Mesodermal cell (in vitro differentiated cells): Measurements from ENCODE around the gene TBRG1.

Experiments used
- H3K27ac ChIP-seq: 2 replicates; pipeline ENCODE4 v1.7.0; 2013; ENCODE audit warnings: mild to moderate bottlenecking, low read depth, low read length, moderate library complexity; ENCODE audit not compliant: severe bottlenecking
- H3K36me3 ChIP-seq: 2 replicates; pipeline ENCODE4 v1.7.1; 2013; ENCODE audit warnings: mild to moderate bottlenecking, low read length, moderate library complexity; ENCODE audit not compliant: control insufficient read depth, insufficient read depth
- H3K4me1 ChIP-seq: one replicate; pipeline ENCODE4 v1.7.1; 2013; ENCODE audit warnings: mild to moderate bottlenecking, low read length; ENCODE audit not compliant: insufficient read depth, control insufficient read depth, poor library complexity, severe bottlenecking
- H3K4me3 ChIP-seq: 2 replicates; pipeline ENCODE4 v1.7.0; 2013; ENCODE audit warnings: low read length, control low read depth, mild to moderate bottlenecking; ENCODE audit not compliant: insufficient read depth, poor library complexity, severe bottlenecking; ENCODE audit errors: extremely low read depth
- H3K9me3 ChIP-seq: 2 replicates; pipeline ENCODE4 v1.7.1; 2013; ENCODE audit warnings: mild to moderate bottlenecking, low read length, moderate library complexity; ENCODE audit not compliant: control insufficient read depth
- WGBS, 2 experiments: methylation state at CpG; one replicate each; pipeline ENCODE4 v1.1.5; 2013; ENCODE audit warnings: missing lambda C conversion rate in 2 of 2; ENCODE audit not compliant: insufficient coverage in 2 of 2; 5-methylcytosine and 5-hydroxymethylcytosine counted together

Gene TBRG1

DNA sequence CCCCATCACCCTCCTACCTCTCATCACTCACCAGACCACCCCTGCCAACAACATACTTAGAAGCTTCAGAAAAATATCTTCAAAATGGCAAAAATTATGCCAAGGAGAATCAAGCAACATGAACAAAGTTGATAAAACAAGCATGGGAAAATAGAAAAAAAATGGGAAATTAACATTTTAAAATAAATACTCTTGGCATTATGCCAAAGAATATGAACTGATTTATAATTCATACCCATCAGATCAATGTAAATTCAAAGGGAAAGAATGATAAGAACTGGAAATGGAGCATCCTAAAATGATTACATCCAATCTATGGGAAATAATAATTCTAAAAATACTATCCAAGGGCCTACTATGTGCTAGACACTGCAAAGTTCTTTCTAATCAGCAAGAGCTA is 38.9 kb downstream of the TBRG1 start:
- H3K4me3 ChIP-seq: no peak overlapping the region
- no peaks in the 10 kb centered on the region for H3K4me1 ChIP-seq
- no peak overlapping the region for H3K27ac ChIP-seq
- no peaks in the 10 kb centered on the region for H3K9me3 ChIP-seq
- H3K36me3 ChIP-seq: no peaks in the 10 kb centered on the region

DNA sequence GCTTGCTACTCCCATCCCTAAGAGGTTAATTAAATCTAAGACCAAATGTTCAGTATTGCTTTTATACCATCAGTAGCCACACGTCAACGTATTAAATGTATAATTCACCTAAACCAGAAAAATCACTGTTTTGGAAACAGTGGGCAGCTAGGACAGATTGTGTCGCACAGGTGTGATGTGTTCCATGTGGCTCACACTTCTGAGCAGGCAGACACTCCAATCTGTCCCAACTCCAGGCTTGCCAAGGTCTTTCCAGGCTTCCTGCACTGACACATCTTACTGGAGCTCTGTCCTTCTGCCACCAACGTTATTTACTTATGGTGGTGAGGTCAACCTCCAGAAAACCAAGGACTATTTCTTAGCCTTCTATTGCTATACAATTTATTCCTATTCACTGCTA is 39.4 kb downstream of the TBRG1 start:
- Histone ChIP-seq H3K9me3 (no peaks in the 10 kb centered on the region), H3K27ac (no peak overlapping the region), H3K36me3 (no peaks in the 10 kb centered on the region), H3K4me1 (no peaks in the 10 kb centered on the region), H3K4me3 (no peak overlapping the region)
- 81 to 91% methylated on average over 3 to 4 of the region's 4 CpGs for WGBS, 2 experiments

DNA sequence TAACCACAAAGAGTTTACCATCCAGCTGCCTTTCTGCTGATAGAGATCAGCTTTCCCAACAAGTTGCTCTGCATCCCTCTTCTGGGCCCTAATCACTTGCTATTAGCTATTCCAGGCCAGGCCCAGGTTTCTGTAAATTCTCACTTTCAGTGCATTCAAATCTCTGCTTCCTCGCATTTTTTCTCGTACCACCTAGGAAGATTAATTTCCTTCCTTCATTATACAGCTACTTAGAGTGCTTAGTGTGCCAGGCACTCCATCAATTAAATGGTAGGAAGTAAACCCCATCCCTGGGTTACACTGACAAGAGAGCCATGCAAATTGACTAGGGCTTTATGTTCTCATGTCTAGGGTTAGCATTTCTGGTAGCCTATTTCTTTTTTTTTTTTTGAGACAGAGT is 41.2 kb downstream of the TBRG1 start:
- Histone ChIP-seq H3K4me3 (no peak overlapping the region), H3K9me3 (no peaks in the 10 kb centered on the region), H3K27ac (no peak overlapping the region), H3K4me1 (no peaks in the 10 kb centered on the region), H3K36me3 (no peaks in the 10 kb centered on the region)
- WGBS, 2 experiments: 100% methylated on average over 1 of the region's 2 CpGs; no CpG with 5 or more reads in 1 of the 2 experiments

DNA sequence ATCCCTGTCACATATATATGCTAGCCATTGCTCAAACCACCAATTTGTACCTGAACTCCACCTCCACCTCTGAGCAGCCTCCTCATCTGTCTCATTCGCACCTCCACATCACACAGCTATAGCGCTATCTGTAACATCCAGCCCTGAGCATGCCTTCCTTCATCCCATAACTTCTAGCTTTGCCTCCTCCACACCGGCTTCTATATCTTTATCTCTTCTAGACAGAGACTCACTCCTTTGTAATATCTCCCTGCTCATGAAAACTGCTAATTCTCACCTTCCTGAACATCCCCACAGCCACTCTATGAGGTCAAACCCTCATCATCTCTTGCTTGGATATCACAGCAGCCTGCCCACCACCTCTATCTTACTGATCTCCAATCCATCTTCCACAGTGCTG is 44.9 kb downstream of the TBRG1 start:
- Histone ChIP-seq H3K27ac (no peak overlapping the region), H3K36me3 (no peaks in the 10 kb centered on the region), H3K4me1 (no peaks in the 10 kb centered on the region), H3K9me3 (no peaks in the 10 kb centered on the region), H3K4me3 (no peak overlapping the region)
- WGBS, 2 experiments: 90 to 91% methylated on average over 3 of the region's 3 CpGs

DNA sequence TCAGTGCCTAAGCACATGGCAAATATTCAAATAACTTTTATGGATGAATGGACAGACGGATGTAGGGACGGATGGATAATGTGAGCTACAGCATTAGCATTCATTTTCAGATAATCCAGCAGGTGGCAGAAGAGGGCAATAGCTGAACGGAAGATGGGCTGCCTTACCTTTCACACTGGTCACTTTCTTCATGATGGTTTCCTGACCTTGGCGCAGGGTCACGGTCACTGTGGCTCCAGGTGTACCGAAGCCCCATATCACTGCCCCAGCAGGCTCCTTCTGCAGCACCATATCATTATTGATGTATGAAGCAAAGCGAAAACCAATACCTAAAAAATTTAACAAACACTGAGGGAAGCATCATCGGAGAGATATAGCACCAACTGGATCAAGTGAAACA is 46.5 kb downstream of the TBRG1 start:
- WGBS, 2 experiments: 30 to 45% methylated on average over 2 to 5 of the region's 8 CpGs
- no peaks in the 10 kb centered on the region for H3K36me3 ChIP-seq
- H3K9me3 ChIP-seq: no peaks in the 10 kb centered on the region
- H3K4me1 ChIP-seq: no peaks in the 10 kb centered on the region
- H3K4me3 ChIP-seq: no peak overlapping the region
- H3K27ac ChIP-seq: no peak overlapping the region

DNA sequence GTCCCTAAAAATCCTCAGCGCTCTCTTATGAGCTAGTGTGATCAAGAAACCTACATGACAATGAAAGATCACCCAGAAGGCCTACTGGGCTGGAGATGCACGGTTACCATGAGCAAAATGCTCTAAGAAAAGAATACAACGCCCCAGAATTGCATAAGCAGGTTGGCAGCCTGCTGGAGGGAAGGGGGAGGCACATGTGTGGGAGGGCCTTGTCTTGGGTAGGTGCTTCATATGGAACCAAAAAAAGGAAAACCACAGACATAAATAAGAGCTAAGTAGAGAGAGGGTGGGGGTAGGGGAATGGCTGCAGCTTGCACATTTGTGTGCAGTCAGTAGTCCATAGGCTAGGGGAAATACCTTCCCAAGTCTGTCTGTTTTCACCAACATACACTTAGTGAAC is 48.1 kb downstream of the TBRG1 start:
- H3K9me3 ChIP-seq: no peaks in the 10 kb centered on the region
- no peak overlapping the region for H3K4me3 ChIP-seq
- H3K36me3 ChIP-seq: no peaks in the 10 kb centered on the region
- 86 to 88% methylated on average over 1 to 2 of the region's 3 CpGs for WGBS, 2 experiments
- H3K4me1 ChIP-seq: no peaks in the 10 kb centered on the region
- H3K27ac ChIP-seq: no peak overlapping the region

DNA sequence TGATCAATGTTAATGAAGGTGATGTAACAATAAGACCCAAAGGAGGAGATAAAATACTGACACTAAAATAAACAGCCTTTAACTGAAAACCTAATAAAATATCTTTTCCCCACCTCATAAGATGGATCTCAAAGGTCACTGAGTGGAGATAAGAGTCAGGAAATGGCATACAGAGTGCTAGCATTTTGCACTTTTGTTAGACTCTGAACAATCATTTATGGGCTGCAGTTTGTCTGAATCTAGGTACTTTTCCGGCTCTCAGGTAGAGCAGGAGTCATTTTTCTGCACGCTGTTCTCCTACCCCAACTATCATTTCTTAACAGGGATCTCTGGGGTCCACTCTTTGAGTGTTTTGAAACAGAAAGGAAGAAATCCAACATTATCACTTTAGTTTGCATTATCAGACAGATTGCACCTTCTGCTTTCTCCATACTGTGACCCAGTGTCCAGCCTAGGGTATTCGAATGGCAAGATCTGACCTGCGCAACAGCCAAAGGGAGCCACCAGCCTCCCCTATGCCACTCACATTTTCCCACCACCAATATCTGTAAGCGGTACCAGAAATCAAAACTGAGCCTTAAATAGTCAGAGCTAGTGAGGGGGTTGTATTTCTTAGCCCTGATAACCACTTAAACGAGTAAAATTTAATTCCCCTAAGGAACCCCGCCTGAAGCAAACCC is 50.0 kb downstream of the TBRG1 start:
- 87 to 92% methylated on average over 3 to 4 of the region's 7 CpGs for WGBS, 2 experiments
- Histone ChIP-seq H3K9me3 (no peaks in the 10 kb centered on the region), H3K27ac (no peak overlapping the region), H3K4me1 (no peaks in the 10 kb centered on the region), H3K4me3 (peak overlapping the region; percentile 55), H3K36me3 (no peaks in the 10 kb centered on the region)

DNA sequence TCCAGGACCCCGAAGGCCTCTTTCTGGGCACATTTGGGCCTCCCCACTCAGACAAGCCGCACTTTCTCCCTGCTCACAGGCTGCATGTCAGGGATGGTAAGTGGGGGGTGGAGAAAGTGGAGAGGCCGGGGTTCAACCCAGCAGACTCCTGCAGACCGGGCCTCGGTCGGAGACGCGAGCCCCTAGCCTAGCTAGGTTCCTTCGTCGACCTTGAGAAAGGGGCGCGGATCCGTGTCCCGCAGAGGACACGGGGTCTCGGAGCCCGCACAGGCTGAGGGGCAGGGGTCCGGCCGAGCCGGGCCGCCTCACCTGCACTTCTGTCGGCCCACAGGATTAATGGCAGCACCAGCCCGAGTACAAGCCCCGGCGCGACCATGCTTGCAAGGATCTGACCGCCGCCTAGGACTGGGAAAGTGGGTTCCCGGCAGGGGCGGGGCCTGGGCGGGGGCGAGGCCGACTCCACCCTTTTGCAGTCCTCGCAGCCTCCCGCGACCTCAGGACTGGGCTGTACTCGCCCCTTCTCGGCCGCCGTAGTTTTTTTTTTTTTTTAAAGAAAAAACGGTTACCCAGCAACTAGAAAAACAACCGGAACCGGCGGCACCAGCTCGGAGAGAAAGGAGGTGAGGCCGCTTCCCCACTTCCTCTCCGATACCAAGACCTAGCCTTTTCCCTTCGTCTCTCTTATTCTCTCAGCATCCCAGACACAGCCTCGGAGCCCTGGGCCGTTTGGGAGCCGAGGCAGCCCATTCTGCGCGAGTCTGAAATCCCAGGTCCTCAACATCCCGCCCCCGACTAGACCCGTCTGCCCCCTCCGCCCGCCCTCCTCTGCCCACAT is 50.9 kb downstream of the TBRG1 start, which contains the start of the genes SIAE and SPA17:
Gene SIAE, minus strand, starts transcription at position 407 of the 835 bp plus-strand sequence. Its CDS starts 31 bp downstream, at position 376.
Gene SPA17, plus strand, starts transcription at position 572 of the 835 bp plus-strand sequence. CDS start 1,361 bp downstream, outside the sequence.
- Histone ChIP-seq H3K36me3 (no peaks in the 10 kb centered on the region), H3K4me3 (peak within 1 kb of the TSS; percentile 55), H3K4me1 (no peaks in the 10 kb centered on the region), H3K9me3 (no peaks in the 10 kb centered on the region), H3K27ac (peak within 1 kb of the TSS; percentile 93)
- WGBS, 2 experiments: 0 to 1% methylated on average over 49 to 50 of the region's 58 CpGs

DNA sequence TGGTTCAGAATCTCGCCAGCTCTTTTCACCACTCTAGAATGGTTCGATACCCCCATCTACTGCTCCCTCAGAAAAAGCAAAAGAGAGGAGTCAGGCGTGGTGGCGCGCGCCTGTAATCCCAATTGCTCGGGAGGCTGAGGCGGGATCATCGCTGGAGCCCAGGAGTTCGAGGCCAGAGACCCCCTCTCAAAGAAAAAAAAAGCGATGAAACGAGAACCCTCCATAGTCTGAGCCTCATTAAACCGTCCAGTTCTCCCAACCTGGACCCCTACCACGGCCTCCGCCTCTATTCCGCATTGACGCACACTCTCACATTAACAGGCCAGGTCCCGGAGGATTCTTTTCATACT is 51.5 kb downstream of the TBRG1 start:
- H3K4me1 ChIP-seq: no peaks in the 10 kb centered on the region
- peak overlapping the region; percentile 55 for H3K4me3 ChIP-seq
- H3K9me3 ChIP-seq: no peaks in the 10 kb centered on the region
- 46 to 57% methylated on average over 10 to 16 of the region's 18 CpGs for WGBS, 2 experiments
- H3K27ac ChIP-seq: peak overlapping the region; percentile 93
- H3K36me3 ChIP-seq: no peaks in the 10 kb centered on the region

DNA sequence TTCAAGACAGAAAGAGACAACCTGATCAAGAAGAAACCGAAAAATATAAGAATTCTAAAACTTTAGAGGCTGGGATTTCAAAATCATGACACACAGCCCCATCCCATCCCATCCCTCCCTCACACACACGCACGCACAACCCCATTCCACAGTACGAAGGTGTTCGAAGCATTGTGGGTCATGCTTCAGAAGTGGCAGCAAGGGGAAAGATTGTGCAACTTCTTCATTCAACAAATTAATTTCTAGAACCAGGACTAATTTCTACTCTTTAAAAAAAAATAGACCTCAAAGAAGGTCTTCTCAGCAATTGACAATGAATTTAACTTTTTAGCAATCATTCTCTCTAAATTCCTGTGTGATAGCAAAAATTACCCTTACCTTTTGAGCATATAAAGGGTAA is 51.9 kb downstream of the TBRG1 start:
- H3K9me3 ChIP-seq: no peaks in the 10 kb centered on the region
- H3K4me1 ChIP-seq: no peaks in the 10 kb centered on the region
- H3K27ac ChIP-seq: peak overlapping the region; percentile 93
- H3K36me3 ChIP-seq: no peaks in the 10 kb centered on the region
- WGBS, 2 experiments: 50 to 92% methylated on average over 1 to 5 of the region's 5 CpGs
- H3K4me3 ChIP-seq: peak overlapping the region; percentile 55

DNA sequence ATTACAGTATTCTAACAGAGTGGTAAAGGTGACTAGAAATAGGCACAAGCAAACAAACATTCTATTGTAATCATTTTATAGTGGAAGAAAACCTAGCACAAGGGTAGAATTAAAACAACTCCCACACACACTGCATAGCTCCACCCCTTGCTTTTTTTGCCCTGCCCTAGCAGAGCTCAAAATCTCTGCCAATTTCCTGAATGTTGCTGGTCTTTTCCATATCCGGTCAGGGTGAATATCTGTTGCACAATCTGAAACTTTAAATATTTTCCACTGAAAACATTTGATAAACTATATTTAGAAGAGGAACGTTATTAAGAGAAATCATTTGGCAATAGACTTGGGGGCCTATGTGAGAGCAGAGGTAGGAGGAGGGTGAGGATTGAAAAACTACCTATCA is 53.7 kb downstream of the TBRG1 start:
- H3K36me3 ChIP-seq: no peaks in the 10 kb centered on the region
- no peaks in the 10 kb centered on the region for H3K4me1 ChIP-seq
- H3K4me3 ChIP-seq: no peak overlapping the region
- no peaks in the 10 kb centered on the region for H3K9me3 ChIP-seq
- WGBS, 2 experiments: 80% methylated on average over 1 of the region's 2 CpGs
- H3K27ac ChIP-seq: no peak overlapping the region
